ENCODE measurements around the gene FASTKD3. TPM values are rescaled to one million over a fixed set of nuclear protein-coding genes. Genes with fewer than 3 reads are reported as not detected.

FASTKD3 gene
- total and polyA plus RNA-seq, 2 donors (not counting 1 experiment from before 2014, with no cell fraction given), result 12.7 to 19.0 TPM

GRCh38 chr5:7848296-7848695 lies 20.5 kb downstream of the FASTKD3 start:
- no peaks in the 10 kb centered on the region for H3K9me3 ChIP-seq (ENCODE audit: control insufficient read depth, insufficient read depth, low read depth, low read length)
- no peak overlapping the region for H2AFZ ChIP-seq (ENCODE audit: low read length)
- no peak overlapping the region for H3K9ac ChIP-seq (ENCODE audit: insufficient read depth, low read length)
- peak; percentile 18 for TF ChIP-seq EZH2 (IDR thresholded peaks at IDR 0.05; ENCODE audit: low read length, missing control alignments)
- no peak for TF ChIP-seq CTCF (conservative IDR thresholded peaks at IDR 0.05 in 1 of 2, IDR thresholded peaks at IDR 0.05 in 1 of 2; ENCODE audit: low read depth in 1 of 2, low read length in 2 of 2)
- peaks cover 25% of the 10 kb centered on the region for H3K27me3 ChIP-seq (ENCODE audit: control insufficient read depth, insufficient read depth, low read length)
- no peaks in the 10 kb centered on the region for H3K79me2 ChIP-seq (ENCODE audit: control insufficient read depth, insufficient read depth, low read length)
- H3K27ac ChIP-seq (ENCODE audit: insufficient read depth, low read length), result no peak overlapping the region
- H4K20me1 ChIP-seq (ENCODE audit: control insufficient read depth, extremely low read depth, insufficient read depth, low read length), result no peaks in the 10 kb centered on the region
- no peak overlapping the region for H3K4me3 ChIP-seq (replicated peaks in 1 of 4; ENCODE audit: control extremely low read depth in 1 of 4, insufficient read depth in 1 of 4, low read depth in 3 of 4, low read length in 4 of 4)
- H3K4me1 ChIP-seq (ENCODE audit: control insufficient read depth, extremely low read depth, insufficient read depth, low read length), result no peaks in the 10 kb centered on the region
- DNase-seq (ENCODE audit: low read depth in 2 of 2), result no peak
- no peaks in the 10 kb centered on the region for H3K36me3 ChIP-seq (ENCODE audit: control insufficient read depth, insufficient read depth, low read length)
- H3K4me2 ChIP-seq (ENCODE audit: extremely low read depth, insufficient read depth, low read length), result no peak overlapping the region

GRCh38 chr5:7846327-7846726 lies 22.5 kb downstream of the FASTKD3 start:
- H3K4me2 ChIP-seq (ENCODE audit: extremely low read depth, insufficient read depth, low read length), result no peak overlapping the region
- DNase-seq (ENCODE audit: low read depth in 2 of 2), result no peak
- H3K27ac ChIP-seq (ENCODE audit: insufficient read depth, low read length), result no peak overlapping the region
- no peaks in the 10 kb centered on the region for H4K20me1 ChIP-seq (ENCODE audit: control insufficient read depth, extremely low read depth, insufficient read depth, low read length)
- TF ChIP-seq CTCF (conservative IDR thresholded peaks at IDR 0.05 in 1 of 2, IDR thresholded peaks at IDR 0.05 in 1 of 2; ENCODE audit: low read depth in 1 of 2, low read length in 2 of 2) (no peak), EZH2 (IDR thresholded peaks at IDR 0.05; ENCODE audit: low read length, missing control alignments) (no peak)
- no peaks in the 10 kb centered on the region for H3K4me1 ChIP-seq (ENCODE audit: control insufficient read depth, extremely low read depth, insufficient read depth, low read length)
- H3K36me3 ChIP-seq (ENCODE audit: control insufficient read depth, insufficient read depth, low read length), result no peaks in the 10 kb centered on the region
- H3K4me3 ChIP-seq (replicated peaks in 1 of 4; ENCODE audit: control extremely low read depth in 1 of 4, insufficient read depth in 1 of 4, low read depth in 3 of 4, low read length in 4 of 4), result no peak overlapping the region
- no peak overlapping the region for H3K9ac ChIP-seq (ENCODE audit: insufficient read depth, low read length)
- H3K27me3 ChIP-seq (ENCODE audit: control insufficient read depth, insufficient read depth, low read length), result peaks cover 23% of the 10 kb centered on the region
- no peak overlapping the region for H2AFZ ChIP-seq (ENCODE audit: low read length)
- H3K9me3 ChIP-seq (ENCODE audit: control insufficient read depth, insufficient read depth, low read depth, low read length), result no peaks in the 10 kb centered on the region
- no peaks in the 10 kb centered on the region for H3K79me2 ChIP-seq (ENCODE audit: control insufficient read depth, insufficient read depth, low read length)

- TF ChIP-seq EZH2 (IDR thresholded peaks at IDR 0.05; ENCODE audit: low read length, missing control alignments) (no peak), CTCF (conservative IDR thresholded peaks at IDR 0.05 in 1 of 2, IDR thresholded peaks at IDR 0.05 in 1 of 2; ENCODE audit: low read depth in 1 of 2, low read length in 2 of 2) (no peak)
- H3K4me1 ChIP-seq (ENCODE audit: control insufficient read depth, extremely low read depth, insufficient read depth, low read length), result no peaks in the 10 kb centered on the region
- H4K20me1 ChIP-seq (ENCODE audit: control insufficient read depth, extremely low read depth, insufficient read depth, low read length), result no peaks in the 10 kb centered on the region
- no peak overlapping the region for H2AFZ ChIP-seq (ENCODE audit: low read length)
- no peak for DNase-seq (ENCODE audit: low read depth in 2 of 2)
- peaks cover 19% of the 10 kb centered on the region for H3K27me3 ChIP-seq (ENCODE audit: control insufficient read depth, insufficient read depth, low read length)
- no peaks in the 10 kb centered on the region for H3K36me3 ChIP-seq (ENCODE audit: control insufficient read depth, insufficient read depth, low read length)
- no peaks in the 10 kb centered on the region for H3K79me2 ChIP-seq (ENCODE audit: control insufficient read depth, insufficient read depth, low read length)
- no peak overlapping the region for H3K9ac ChIP-seq (ENCODE audit: insufficient read depth, low read length)
- no peak overlapping the region for H3K27ac ChIP-seq (ENCODE audit: insufficient read depth, low read length)
- no peak overlapping the region for H3K4me2 ChIP-seq (ENCODE audit: extremely low read depth, insufficient read depth, low read length)
- H3K9me3 ChIP-seq (ENCODE audit: control insufficient read depth, insufficient read depth, low read depth, low read length), result no peaks in the 10 kb centered on the region
- no peak overlapping the region for H3K4me3 ChIP-seq (replicated peaks in 1 of 4; ENCODE audit: control extremely low read depth in 1 of 4, insufficient read depth in 1 of 4, low read depth in 3 of 4, low read length in 4 of 4)
Observed at GRCh38 chr5:7845557-7845956, 23.3 kb downstream of the FASTKD3 start.

Measured in fibroblast of lung (primary cell).